Activated CD4-positive, alpha-beta memory T cell treated with anti-CD3 and anti-CD28 coated beads, Interleukin-2, amount 10 ng/mL, durations not matched to agents 7 days and 5 days (primary cell): ENCODE measurements around the gene GIMAP1. TPM values are rescaled to one million over a fixed set of nuclear protein-coding genes. Genes with fewer than 3 reads are reported as not detected.

Experiments used
- total RNA-seq, 2 experiments: library from RNA; stranded (reverse); gene quantifications; one replicate each; pipeline ENCODE4 v1.2.3, GENCODE V29; 2021

Gene GIMAP1
- total RNA-seq, 2 experiments from 2014 or later = 18.8 to 21.0 TPM

Other genes with a start within 250 kb of the GIMAP1 start
- gene GIMAP7, start 201.7 kb upstream of the GIMAP1 start, total RNA-seq = 100 to 1,000 TPM; 169 to 171 TPM
- gene GIMAP4, start 149.2 kb upstream of the GIMAP1 start, total RNA-seq = 100 to 1,000 TPM; 277 to 282 TPM
- 10 to 100 TPM; 84.9 to 85.9 TPM for gene GIMAP6, start 84.2 kb upstream of the GIMAP1 start, total RNA-seq
- gene GIMAP2, start 30.9 kb upstream of the GIMAP1 start, total RNA-seq = 100 to 1,000 TPM; 113 to 120 TPM
- 10 to 100 TPM; 83.9 to 84.3 TPM for gene GIMAP5, start 20.8 kb downstream of the GIMAP1 start, total RNA-seq
- not detected for gene TMEM176B, start 83.8 kb downstream of the GIMAP1 start, total RNA-seq
- gene TMEM176A, start 84.2 kb downstream of the GIMAP1 start, total RNA-seq = not detected
- not detected for gene AOC1, start 135.9 kb downstream of the GIMAP1 start, total RNA-seq